ENCODE measurements around the gene ASTN2.

The ASTN2 gene

DNA sequence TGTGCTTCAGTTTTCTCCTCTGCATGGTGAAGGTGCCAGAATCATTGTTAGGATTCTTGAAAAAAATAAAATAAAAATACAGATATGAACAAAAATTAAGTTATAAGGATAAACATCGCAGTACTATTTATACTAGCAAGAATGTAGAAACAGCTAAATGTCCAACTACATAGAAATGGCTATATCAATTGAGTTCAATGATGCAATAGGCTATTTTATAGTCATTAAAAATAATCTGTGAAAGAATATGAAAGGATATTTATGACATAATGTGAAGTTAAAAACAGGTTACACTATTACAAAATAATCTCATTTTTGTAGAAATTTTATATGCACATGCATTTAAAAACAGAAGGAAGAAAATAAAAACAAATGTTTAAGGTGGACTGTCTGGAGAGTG lies 926.5 kb downstream of the ASTN2 start:
- H3K4me3 ChIP-seq (ENCODE audit: low read depth, low read length) = no peak overlapping the region
- H3K79me2 ChIP-seq (ENCODE audit: control insufficient read depth, insufficient read depth, low read length, unreplicated experiment) = no peaks in the 10 kb centered on the region
- H3K27ac ChIP-seq (ENCODE audit: low read depth, low read length) = no peak overlapping the region
- 0 out of 2 replicates have a peak, but pooled peaks cover 4% of the 10 kb centered on the region for H3K36me3 ChIP-seq (ENCODE audit: insufficient read depth, low read length)
- peaks cover 24% of the 10 kb centered on the region for H3K4me1 ChIP-seq (ENCODE audit: control insufficient read depth, insufficient read depth, low read length, unreplicated experiment)
- no peak overlapping the region for H2AFZ ChIP-seq (ENCODE audit: low read length, unreplicated experiment)
- no peaks in the 10 kb centered on the region for H3K27me3 ChIP-seq (ENCODE audit: insufficient read depth, low read length)

DNA sequence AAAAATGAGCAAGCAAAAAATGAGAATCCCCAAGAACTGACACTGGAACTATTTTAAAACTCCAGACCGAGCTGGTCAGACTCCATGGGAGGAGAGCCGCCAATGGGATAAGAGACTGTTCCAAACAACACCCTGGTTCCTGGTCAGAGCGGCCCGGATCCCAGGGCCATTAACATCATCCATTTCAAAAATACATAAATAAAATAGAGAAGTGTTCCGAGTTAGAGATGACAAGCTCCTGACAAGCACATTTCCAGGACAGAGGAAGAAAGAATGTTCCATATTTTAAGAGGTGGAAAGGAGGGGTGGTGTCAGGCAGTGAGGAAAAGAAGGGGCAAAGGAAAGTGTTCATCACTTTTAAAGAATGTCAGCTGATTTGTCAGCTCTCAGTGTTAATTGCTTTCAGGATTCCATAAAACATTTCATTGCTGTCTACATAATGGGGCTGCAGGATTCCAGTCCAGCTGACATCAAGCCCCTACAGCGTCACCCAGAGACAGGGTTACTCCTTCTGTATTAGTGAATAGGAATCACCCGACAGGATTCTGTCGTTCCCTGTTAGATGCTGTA lies 930.3 kb downstream of the ASTN2 start:
- Histone ChIP-seq H3K36me3 (ENCODE audit: insufficient read depth, low read length) (0 out of 2 replicates have a peak, but pooled peaks cover 4% of the 10 kb centered on the region), H3K4me1 (ENCODE audit: control insufficient read depth, insufficient read depth, low read length, unreplicated experiment) (no peaks in the 10 kb centered on the region), H3K27ac (ENCODE audit: low read depth, low read length) (no peak overlapping the region), H3K79me2 (ENCODE audit: control insufficient read depth, insufficient read depth, low read length, unreplicated experiment) (no peaks in the 10 kb centered on the region), H2AFZ (ENCODE audit: low read length, unreplicated experiment) (no peak overlapping the region), H3K27me3 (ENCODE audit: insufficient read depth, low read length) (no peaks in the 10 kb centered on the region), H3K4me3 (ENCODE audit: low read depth, low read length) (no peak overlapping the region)

DNA sequence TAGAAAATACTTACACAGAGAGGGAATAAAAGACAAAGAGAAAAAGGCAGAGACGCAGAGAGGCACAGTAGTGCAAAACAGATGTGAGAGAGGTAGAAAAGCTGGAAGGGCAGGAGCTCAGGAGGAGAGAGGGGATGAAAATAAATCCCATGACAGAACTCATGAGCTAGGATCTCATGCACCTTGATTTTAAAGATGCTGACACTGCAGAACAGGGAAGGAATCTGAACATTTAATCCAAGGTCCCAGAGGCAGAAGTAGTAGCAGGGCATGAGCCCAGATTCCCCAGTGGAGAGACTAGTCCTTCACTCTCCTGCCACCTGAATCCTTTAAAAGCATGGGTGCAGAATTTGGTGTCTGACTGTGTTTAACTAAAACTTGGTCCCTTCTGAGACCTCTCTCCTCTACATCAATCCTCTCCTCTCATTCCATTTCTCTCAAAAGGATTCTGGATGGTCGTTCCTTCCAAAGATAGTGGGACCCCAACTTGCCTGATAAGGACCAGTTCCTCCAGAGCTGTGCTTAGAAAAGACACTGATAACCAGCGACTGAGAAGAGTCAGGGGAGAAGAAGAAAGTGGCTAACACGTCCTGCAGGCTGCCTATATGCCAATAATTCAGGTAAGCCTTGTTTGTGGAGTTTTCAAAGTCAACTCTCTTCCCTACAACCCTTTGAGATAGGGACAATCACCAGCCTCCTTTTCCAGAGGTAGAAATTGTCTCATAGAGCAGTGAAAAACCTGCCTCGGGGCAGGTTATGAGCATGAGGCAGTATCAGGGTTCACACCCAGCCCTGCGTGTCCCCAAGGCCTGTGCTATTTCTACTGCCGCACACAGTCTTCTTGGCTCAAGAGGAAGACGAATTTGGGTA lies 931.0 kb downstream of the ASTN2 start:
- Histone ChIP-seq H3K79me2 (ENCODE audit: control insufficient read depth, insufficient read depth, low read length, unreplicated experiment) (no peaks in the 10 kb centered on the region), H2AFZ (ENCODE audit: low read length, unreplicated experiment) (no peak overlapping the region), H3K27me3 (ENCODE audit: insufficient read depth, low read length) (no peaks in the 10 kb centered on the region), H3K27ac (ENCODE audit: low read depth, low read length) (no peak overlapping the region), H3K36me3 (ENCODE audit: insufficient read depth, low read length) (0 out of 2 replicates have a peak, but pooled peaks cover 4% of the 10 kb centered on the region), H3K4me1 (ENCODE audit: control insufficient read depth, insufficient read depth, low read length, unreplicated experiment) (no peaks in the 10 kb centered on the region), H3K4me3 (ENCODE audit: low read depth, low read length) (no peak overlapping the region)

DNA sequence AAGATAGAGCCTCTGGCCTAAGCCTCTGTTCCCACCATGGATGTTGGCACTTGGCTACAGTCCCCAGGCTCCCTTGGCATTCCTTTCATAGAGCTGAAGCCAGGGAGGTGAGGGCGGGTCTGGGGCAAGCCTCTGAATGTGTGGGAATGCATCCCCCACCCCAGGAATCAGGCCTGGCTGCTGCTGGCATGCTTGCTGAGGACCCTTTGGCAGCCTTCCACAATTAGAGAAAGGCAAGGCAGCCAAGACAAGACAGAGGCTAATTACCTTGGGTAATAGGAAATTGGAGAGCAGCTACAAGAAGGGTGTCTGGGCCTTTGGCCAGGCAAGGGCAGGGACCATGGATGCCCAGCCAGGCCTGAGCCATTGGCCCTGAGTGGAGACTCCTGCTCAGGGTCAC lies 932.1 kb downstream of the ASTN2 start:
- Histone ChIP-seq H3K27ac (ENCODE audit: low read depth, low read length) (no peak overlapping the region), H3K79me2 (ENCODE audit: control insufficient read depth, insufficient read depth, low read length, unreplicated experiment) (no peaks in the 10 kb centered on the region), H3K4me3 (ENCODE audit: low read depth, low read length) (no peak overlapping the region), H3K36me3 (ENCODE audit: insufficient read depth, low read length) (0 out of 2 replicates have a peak, but pooled peaks cover under 1% of the 10 kb centered on the region), H3K27me3 (ENCODE audit: insufficient read depth, low read length) (no peaks in the 10 kb centered on the region), H2AFZ (ENCODE audit: low read length, unreplicated experiment) (no peak overlapping the region), H3K4me1 (ENCODE audit: control insufficient read depth, insufficient read depth, low read length, unreplicated experiment) (no peaks in the 10 kb centered on the region)

DNA sequence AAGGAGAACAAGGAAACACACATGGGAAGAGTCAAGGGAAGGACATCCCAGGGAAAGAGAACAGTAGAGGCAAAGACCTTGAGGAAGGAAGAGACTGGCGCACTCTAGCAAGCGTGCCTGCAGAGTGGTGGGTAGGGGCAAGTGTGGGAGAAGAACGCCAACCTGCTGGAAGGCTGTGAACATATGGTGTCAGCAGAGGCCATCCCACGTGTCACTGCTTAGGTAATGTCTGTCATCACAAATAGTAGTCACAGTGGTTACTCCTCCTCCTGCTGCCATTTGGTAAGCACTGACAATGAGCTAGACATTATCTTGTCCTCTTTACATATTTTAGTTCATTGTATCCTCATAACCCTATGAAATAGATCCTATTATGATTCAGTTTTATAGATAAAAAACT lies 934.2 kb downstream of the ASTN2 start:
- no peak overlapping the region for H3K27ac ChIP-seq (ENCODE audit: low read depth, low read length)
- no peaks in the 10 kb centered on the region for H3K27me3 ChIP-seq (ENCODE audit: insufficient read depth, low read length)
- H2AFZ ChIP-seq (ENCODE audit: low read length, unreplicated experiment) = no peak overlapping the region
- no peaks in the 10 kb centered on the region for H3K4me1 ChIP-seq (ENCODE audit: control insufficient read depth, insufficient read depth, low read length, unreplicated experiment)
- no peaks in the 10 kb centered on the region for H3K79me2 ChIP-seq (ENCODE audit: control insufficient read depth, insufficient read depth, low read length, unreplicated experiment)
- no peaks in the 10 kb centered on the region for H3K36me3 ChIP-seq (ENCODE audit: insufficient read depth, low read length)
- H3K4me3 ChIP-seq (ENCODE audit: low read depth, low read length) = no peak overlapping the region

DNA sequence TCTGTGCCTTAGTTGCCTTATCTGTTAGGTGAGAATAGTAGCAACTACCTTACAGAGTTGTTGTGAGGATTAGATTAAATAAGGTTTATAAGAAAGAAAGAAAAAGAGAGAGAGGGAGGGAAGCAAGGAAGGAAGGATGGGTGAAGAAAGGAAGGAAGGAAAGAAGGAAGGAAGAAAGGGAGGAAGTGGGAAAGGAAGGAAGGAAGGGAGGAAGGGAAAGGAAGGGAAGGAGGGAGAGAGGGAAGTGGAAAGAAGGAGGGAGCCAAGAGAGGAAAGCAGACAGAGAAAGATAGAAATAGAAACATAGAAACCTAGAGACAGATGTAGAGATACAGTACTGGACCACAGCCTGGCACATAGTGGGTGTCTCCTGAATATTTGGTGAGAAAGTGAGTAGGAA lies 934.9 kb downstream of the ASTN2 start:
- H3K27me3 ChIP-seq (ENCODE audit: insufficient read depth, low read length) = no peaks in the 10 kb centered on the region
- no peaks in the 10 kb centered on the region for H3K4me1 ChIP-seq (ENCODE audit: control insufficient read depth, insufficient read depth, low read length, unreplicated experiment)
- H3K4me3 ChIP-seq (ENCODE audit: low read depth, low read length) = no peak overlapping the region
- no peak overlapping the region for H3K27ac ChIP-seq (ENCODE audit: low read depth, low read length)
- no peaks in the 10 kb centered on the region for H3K36me3 ChIP-seq (ENCODE audit: insufficient read depth, low read length)
- no peaks in the 10 kb centered on the region for H3K79me2 ChIP-seq (ENCODE audit: control insufficient read depth, insufficient read depth, low read length, unreplicated experiment)
- H2AFZ ChIP-seq (ENCODE audit: low read length, unreplicated experiment) = no peak overlapping the region

DNA sequence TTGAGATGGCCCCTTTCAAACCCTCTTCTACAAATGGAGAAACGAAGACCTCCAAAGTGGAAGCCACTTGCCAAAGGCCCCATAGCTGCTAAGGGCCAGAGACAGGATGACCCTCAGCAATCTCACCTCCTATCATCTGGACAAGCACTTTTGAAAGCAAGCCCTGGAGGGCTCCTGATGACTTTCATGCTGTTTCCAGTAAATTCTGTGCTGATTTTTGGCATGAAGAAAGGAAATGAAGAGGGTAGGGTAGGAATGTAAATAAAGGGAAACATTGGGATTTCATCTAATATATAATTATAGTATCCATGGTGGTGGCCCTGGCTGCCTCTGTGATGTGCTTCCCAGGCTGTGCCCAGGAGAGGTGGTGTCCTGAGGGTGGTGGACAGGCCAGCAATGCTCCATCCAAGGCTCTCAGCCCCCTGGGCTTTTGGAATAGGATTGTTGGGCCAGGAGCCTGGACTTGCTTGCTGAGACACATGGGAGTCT lies 935.8 kb downstream of the ASTN2 start:
- no peak overlapping the region for H2AFZ ChIP-seq (ENCODE audit: low read length, unreplicated experiment)
- no peaks in the 10 kb centered on the region for H3K4me1 ChIP-seq (ENCODE audit: control insufficient read depth, insufficient read depth, low read length, unreplicated experiment)
- no peaks in the 10 kb centered on the region for H3K79me2 ChIP-seq (ENCODE audit: control insufficient read depth, insufficient read depth, low read length, unreplicated experiment)
- H3K27ac ChIP-seq (ENCODE audit: low read depth, low read length) = no peak overlapping the region
- H3K27me3 ChIP-seq (ENCODE audit: insufficient read depth, low read length) = no peaks in the 10 kb centered on the region
- H3K36me3 ChIP-seq (ENCODE audit: insufficient read depth, low read length) = no peaks in the 10 kb centered on the region
- no peak overlapping the region for H3K4me3 ChIP-seq (ENCODE audit: low read depth, low read length)

DNA sequence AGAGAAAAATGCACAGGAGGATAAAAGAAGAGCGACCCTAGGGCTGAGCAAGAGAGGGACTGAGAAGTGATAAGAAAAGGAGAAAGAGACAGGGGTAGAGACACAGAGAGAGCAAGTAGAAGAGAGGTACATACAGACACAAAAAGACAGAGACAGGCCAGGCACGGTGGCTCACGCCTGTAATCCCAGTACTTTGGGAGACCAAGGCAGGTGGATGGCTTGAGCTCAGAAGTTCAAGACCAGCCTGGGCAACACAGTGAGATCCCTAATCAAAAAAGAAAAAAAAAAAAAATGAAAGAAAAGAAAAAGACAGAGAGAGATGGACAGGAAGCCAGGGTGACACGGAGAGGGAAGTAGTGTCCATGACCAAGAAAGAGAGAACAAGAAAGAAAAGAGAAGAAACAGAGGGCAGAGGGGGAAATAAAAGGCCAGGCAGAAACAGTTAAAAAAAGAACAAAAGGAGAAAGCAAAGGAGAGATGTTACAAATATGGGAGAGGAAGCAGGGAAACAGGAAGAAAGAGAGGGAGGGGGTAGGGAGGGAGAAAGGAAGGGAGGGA lies 937.2 kb downstream of the ASTN2 start:
- no peaks in the 10 kb centered on the region for H3K27me3 ChIP-seq (ENCODE audit: insufficient read depth, low read length)
- no peaks in the 10 kb centered on the region for H3K4me1 ChIP-seq (ENCODE audit: control insufficient read depth, insufficient read depth, low read length, unreplicated experiment)
- H3K4me3 ChIP-seq (ENCODE audit: low read depth, low read length) = no peak overlapping the region
- no peaks in the 10 kb centered on the region for H3K79me2 ChIP-seq (ENCODE audit: control insufficient read depth, insufficient read depth, low read length, unreplicated experiment)
- H2AFZ ChIP-seq (ENCODE audit: low read length, unreplicated experiment) = no peak overlapping the region
- no peaks in the 10 kb centered on the region for H3K36me3 ChIP-seq (ENCODE audit: insufficient read depth, low read length)
- no peak overlapping the region for H3K27ac ChIP-seq (ENCODE audit: low read depth, low read length)

DNA sequence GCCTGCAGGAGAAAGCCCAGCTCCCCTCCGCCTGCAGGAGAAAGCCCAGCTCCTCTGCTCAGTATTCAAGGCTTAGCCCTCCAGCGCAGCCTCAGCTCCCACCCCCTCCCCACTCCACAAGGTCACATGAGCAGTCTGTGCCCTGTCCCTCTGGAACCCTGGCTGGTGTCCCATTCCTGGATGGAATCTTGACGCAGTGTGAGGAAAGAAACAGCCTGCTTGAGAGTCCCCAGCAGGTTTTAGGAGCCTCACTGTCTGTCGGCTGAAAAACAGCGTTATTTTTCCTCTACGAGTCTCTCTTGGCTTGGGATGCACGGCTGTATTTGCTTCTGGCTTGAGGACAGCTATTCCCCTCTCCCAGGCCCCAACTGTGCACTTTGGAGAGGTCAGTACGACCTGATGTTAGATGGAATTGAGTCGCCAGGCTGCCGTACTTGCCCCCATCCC lies 937.9 kb downstream of the ASTN2 start:
- no peaks in the 10 kb centered on the region for H3K36me3 ChIP-seq (ENCODE audit: insufficient read depth, low read length)
- H3K4me1 ChIP-seq (ENCODE audit: control insufficient read depth, insufficient read depth, low read length, unreplicated experiment) = peaks cover 1% of the 10 kb centered on the region
- no peaks in the 10 kb centered on the region for H3K27me3 ChIP-seq (ENCODE audit: insufficient read depth, low read length)
- no peak overlapping the region for H3K27ac ChIP-seq (ENCODE audit: low read depth, low read length)
- no peak overlapping the region for H2AFZ ChIP-seq (ENCODE audit: low read length, unreplicated experiment)
- no peaks in the 10 kb centered on the region for H3K79me2 ChIP-seq (ENCODE audit: control insufficient read depth, insufficient read depth, low read length, unreplicated experiment)
- no peak overlapping the region for H3K4me3 ChIP-seq (ENCODE audit: low read depth, low read length)

DNA sequence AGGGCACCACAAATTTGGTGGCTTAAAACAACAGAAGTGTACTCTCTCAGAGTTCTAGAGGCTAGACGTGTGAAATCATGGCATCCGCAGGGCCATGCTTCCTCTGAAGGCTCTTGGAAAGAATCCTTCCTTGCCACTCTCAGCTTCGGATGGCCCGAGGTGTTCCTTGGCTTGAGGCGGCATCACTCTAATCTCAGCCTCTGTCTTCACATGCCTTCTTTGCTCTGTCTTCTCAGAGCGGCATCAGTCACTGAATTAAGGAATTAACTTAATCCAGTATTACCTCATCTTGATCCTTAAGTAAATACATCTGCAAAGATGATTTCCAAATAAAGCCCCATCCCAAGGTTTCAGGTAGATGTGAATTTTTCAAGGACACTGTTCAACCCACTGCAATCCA lies 938.9 kb downstream of the ASTN2 start:
- no peaks in the 10 kb centered on the region for H3K27me3 ChIP-seq (ENCODE audit: insufficient read depth, low read length)
- no peaks in the 10 kb centered on the region for H3K79me2 ChIP-seq (ENCODE audit: control insufficient read depth, insufficient read depth, low read length, unreplicated experiment)
- no peak overlapping the region for H3K27ac ChIP-seq (ENCODE audit: low read depth, low read length)
- no peak overlapping the region for H3K4me3 ChIP-seq (ENCODE audit: low read depth, low read length)
- H3K36me3 ChIP-seq (ENCODE audit: insufficient read depth, low read length) = no peaks in the 10 kb centered on the region
- peaks cover 11% of the 10 kb centered on the region for H3K4me1 ChIP-seq (ENCODE audit: control insufficient read depth, insufficient read depth, low read length, unreplicated experiment)
- no peak overlapping the region for H2AFZ ChIP-seq (ENCODE audit: low read length, unreplicated experiment)
